HepG2 (cell line): ENCODE results near the gene FHIT. TPM values are rescaled to one million over a fixed set of nuclear protein-coding genes. Genes with fewer than 3 reads are reported as not detected.

Experiments used
- ATAC-seq: fragments of 200-7000 bp; cut with Tn5 transposase; 3 replicates; pipeline ENCODE4 v1.9.1; 2020; ENCODE audit warnings: mild to moderate bottlenecking, moderate library complexity
- BruUV-seq: library from RNA; stranded (reverse); fragments of 400-500 nt; replicated peaks from 2 replicates; lab custom pipeline; 2021; lab: Mats Ljungman, UMichigan
- CTCF ChIA-PET: fragments of 300-600 bp; formaldehyde crosslinking; extraction: SDS; loops from one replicate; lab custom pipeline; 2021; ENCODE audit warnings: low total read pairs, inconsistent platforms, low intra/inter-chr PET ratio; lab: Yijun Ruan, JAX
- POLR2A ChIA-PET: fragments of 350-600 bp; sonication (Branson Sonifier 250); formaldehyde crosslinking; loops from one replicate; lab custom pipeline; 2020; ENCODE audit warnings: antibody characterized with exemption, inconsistent platforms; lab: Yijun Ruan, JAX
- DNase-seq: peaks from one replicate; pipeline ENCODE4 v3.0.0-alpha.2; 2015; ENCODE audit warnings: low spot score
- FAIRE-seq: peaks from 3 replicates; lab custom pipeline; 2011; peaks lifted over from hg19 to GRCh38; lab: Jason Lieb, UNC
- H2AFZ ChIP-seq: one replicate; pipeline ENCODE4 v1.6.1; 2011; ENCODE audit warnings: low read length, inconsistent platforms
- H3K27ac ChIP-seq: fragments of 300-600 bp; 3 replicates; pipeline ENCODE4 v1.8.0; 2011; ENCODE audit warnings: mixed run types, mild to moderate bottlenecking, mixed read lengths, low read length, inconsistent platforms; ENCODE audit not compliant: insufficient read depth; ENCODE audit errors: extremely low read length
- H3K27me3 ChIP-seq, 2 experiments: fragments of 200-600 bp in 1 of 2; 2 replicates in 1 of 2; 3 replicates in 1 of 2; pipeline versions ENCODE4 v1.6.0 to v1.8.0; 2011; ENCODE audit warnings: low read length in 2 of 2, mild to moderate bottlenecking in 2 of 2, moderate library complexity in 2 of 2, inconsistent platforms in 1 of 2; ENCODE audit not compliant: insufficient read depth in 2 of 2, control insufficient read depth in 1 of 2
- H3K36me3 ChIP-seq, 2 experiments: fragments of 200-600 bp in 1 of 2; replicated peaks in 1 of 2; 2 replicates in 1 of 2; 3 replicates in 1 of 2; pipeline versions ENCODE4 v1.5.1 to v1.8.0; 2011; ENCODE audit warnings: low read length in 2 of 2, inconsistent platforms in 1 of 2; ENCODE audit not compliant: insufficient read depth in 2 of 2, control insufficient read depth in 1 of 2
- H3K4me1 ChIP-seq: 2 replicates; pipeline ENCODE4 v1.5.1; 2012; ENCODE audit warnings: low read length, inconsistent platforms; ENCODE audit not compliant: insufficient read depth
- H3K4me2 ChIP-seq: 2 replicates; pipeline ENCODE4 v1.6.0; 2011; ENCODE audit warnings: low read depth, low read length, inconsistent platforms
- H3K4me3 ChIP-seq, 3 experiments: fragments of 200-600 bp in 1 of 3; sonication (generic), shearing (Covaris generic) in 1 of 3; replicated peaks in 1 of 3; 2 replicates each; pipeline ENCODE4 v1.5.1; 2011 to 2016; ENCODE audit warnings: low read length in 3 of 3, inconsistent platforms in 2 of 3, low read depth in 2 of 3, mild to moderate bottlenecking in 2 of 3, control low read depth in 1 of 3, mixed read lengths in 1 of 3; ENCODE audit not compliant: insufficient read depth in 1 of 3
- H3K79me2 ChIP-seq: one replicate; pipeline ENCODE4 v1.6.1; 2011; ENCODE audit warnings: low read length, inconsistent platforms; ENCODE audit not compliant: insufficient read depth
- H3K9ac ChIP-seq: 2 replicates; pipeline ENCODE4 v1.6.0; 2011; ENCODE audit warnings: mild to moderate bottlenecking, low read depth, low read length, inconsistent platforms; ENCODE audit not compliant: insufficient read depth
- H3K9me3 ChIP-seq: 2 replicates; pipeline ENCODE4 v1.5.1; 2012; ENCODE audit warnings: mild to moderate bottlenecking, low read length
- H4K20me1 ChIP-seq: 2 replicates; pipeline ENCODE4 v1.6.0; 2011; ENCODE audit warnings: inconsistent platforms, mild to moderate bottlenecking, low read length, moderate library complexity; ENCODE audit not compliant: insufficient read depth
- THAP9 ChIP-seq: sonication (generic); formaldehyde crosslinking; IDR thresholded peaks from 2 replicates; pipeline ENCODE4; 2020; ENCODE audit warnings: missing genetic modification reagents, mild to moderate bottlenecking, borderline replicate concordance
- WGBS: methylation state at CpG from one replicate; pipeline ENCODE4 v1.1.6; 2017; ENCODE audit warnings: low lambda C conversion rate; 5-methylcytosine and 5-hydroxymethylcytosine counted together
- in situ Hi-C: cut with HindIII; loops from 2 replicates; pipeline ENCODE4 v1.10.0; 2017; ENCODE audit warnings: low pct_unique_long_range_greater_than_20kb; ENCODE audit not compliant: extremely low pct_ligation_motif_present
- intact Hi-C: fragments of 100-400 bp; cut with micrococcal nuclease; formaldehyde crosslinking; loops from one replicate; pipeline ENCODE4 v1.10.0; 2022; ENCODE audit not compliant: unreplicated experiment
- polyA plus RNA-seq, 8 experiments: library from polyadenylated mRNA; depleted of rRNA in 3 of 8; stranded (reverse) in 7 of 8; unstranded in 1 of 8; fragments of >200 nt; fragmentation: Illumina TruSeq in 4 of 8; extraction: Trizol in 4 of 8; gene quantifications; 2 replicates each; pipeline versions ENCODE4 v1.2.1 to v1.2.3, GENCODE V29; 2011 to 2016; ENCODE audit warnings: low read depth in 4 of 8, missing spikeins in 1 of 8, mixed read lengths in 1 of 8; ENCODE audit not compliant: insufficient read depth in 1 of 8
- total RNA-seq, 5 experiments: library from RNA; depleted of rRNA; stranded (reverse); fragments of >200 nt; fragmentation: Illumina TruSeq; extraction: Trizol; gene quantifications; 2 replicates each; pipeline ENCODE4 v1.2.3, GENCODE V29; 2016; ENCODE audit warnings: low read depth in 1 of 5
- TF ChIP-seq, protein P1 (sequence below): sonication (generic); formaldehyde crosslinking; IDR thresholded peaks from 2 replicates; pipeline ENCODE4 v1.5.0; 2020; ENCODE audit warnings: mild to moderate bottlenecking, missing genetic modification reagents

Gene FHIT
- total and polyA plus RNA-seq, 2 of the 13 experiments (the other 11 are each of a cell fraction or from before 2014, with no cell fraction given) = 4.0 to 4.6 TPM

DNA sequence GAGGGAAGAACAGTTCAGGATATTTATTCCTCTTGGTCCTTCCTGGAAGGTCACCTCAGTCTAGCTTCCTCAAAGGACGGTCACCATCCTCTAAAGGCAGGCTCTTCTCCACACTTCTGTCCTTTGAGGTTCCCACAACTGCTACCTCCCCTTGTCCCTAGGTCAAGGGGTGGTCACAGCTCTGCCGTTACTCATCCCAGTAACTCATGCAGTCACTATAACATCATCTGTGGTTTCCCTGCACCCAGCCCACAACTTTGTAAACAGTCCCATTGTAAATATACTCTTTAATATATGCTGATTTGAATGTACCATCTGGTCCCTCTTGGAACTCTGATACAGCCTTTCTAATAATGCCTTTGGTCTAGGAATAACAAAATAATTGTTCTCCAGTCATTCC, 887.4 kb downstream of the FHIT start:
- no peaks in the 10 kb centered on the region for H3K9me3 ChIP-seq
- H3K4me2 ChIP-seq = no peak overlapping the region
- POLR2A ChIA-PET = no interaction called here
- in situ Hi-C loops = no loop called here
- 40% methylated on average over 2 of the region's 2 CpGs for WGBS
- CTCF ChIA-PET = no interaction called here
- H3K27ac ChIP-seq = no peak overlapping the region
- H2AFZ ChIP-seq = no peak overlapping the region
- H3K4me1 ChIP-seq = no peaks in the 10 kb centered on the region
- no TSS peak for BruUV-seq
- no peak for TF ChIP-seq THAP9 (CRISPR knock-in tag)
- TF ChIP-seq, protein P1, sequence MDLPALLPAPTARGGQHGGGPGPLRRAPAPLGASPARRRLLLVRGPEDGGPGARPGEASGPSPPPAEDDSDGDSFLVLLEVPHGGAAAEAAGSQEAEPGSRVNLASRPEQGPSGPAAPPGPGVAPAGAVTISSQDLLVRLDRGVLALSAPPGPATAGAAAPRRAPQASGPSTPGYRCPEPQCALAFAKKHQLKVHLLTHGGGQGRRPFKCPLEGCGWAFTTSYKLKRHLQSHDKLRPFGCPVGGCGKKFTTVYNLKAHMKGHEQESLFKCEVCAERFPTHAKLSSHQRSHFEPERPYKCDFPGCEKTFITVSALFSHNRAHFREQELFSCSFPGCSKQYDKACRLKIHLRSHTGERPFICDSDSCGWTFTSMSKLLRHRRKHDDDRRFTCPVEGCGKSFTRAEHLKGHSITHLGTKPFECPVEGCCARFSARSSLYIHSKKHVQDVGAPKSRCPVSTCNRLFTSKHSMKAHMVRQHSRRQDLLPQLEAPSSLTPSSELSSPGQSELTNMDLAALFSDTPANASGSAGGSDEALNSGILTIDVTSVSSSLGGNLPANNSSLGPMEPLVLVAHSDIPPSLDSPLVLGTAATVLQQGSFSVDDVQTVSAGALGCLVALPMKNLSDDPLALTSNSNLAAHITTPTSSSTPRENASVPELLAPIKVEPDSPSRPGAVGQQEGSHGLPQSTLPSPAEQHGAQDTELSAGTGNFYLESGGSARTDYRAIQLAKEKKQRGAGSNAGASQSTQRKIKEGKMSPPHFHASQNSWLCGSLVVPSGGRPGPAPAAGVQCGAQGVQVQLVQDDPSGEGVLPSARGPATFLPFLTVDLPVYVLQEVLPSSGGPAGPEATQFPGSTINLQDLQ (CRISPR knock-in tag) = no peak
- no peak overlapping the region for H3K4me3 ChIP-seq
- H3K79me2 ChIP-seq = no peaks in the 10 kb centered on the region
- H4K20me1 ChIP-seq = no peaks in the 10 kb centered on the region
- no peak overlapping the region for H3K9ac ChIP-seq
- DNase-seq (no peak), FAIRE-seq (no peak), ATAC-seq (no peak)
- intact Hi-C loops = no loop called here
- no peaks in the 10 kb centered on the region for H3K36me3 ChIP-seq
- H3K27me3 ChIP-seq = no peaks in the 10 kb centered on the region
